Adrenal gland (tissue), 12 donors: ENCODE results near the gene DIAPH3. TPM values are rescaled to one million over a fixed set of nuclear protein-coding genes. Genes with fewer than 3 reads are reported as not detected.

Source experiments
- DNase-seq, 7 donors: peaks; one replicate each; pipeline ENCODE4 v3.0.0-alpha.2; 2019 to 2020
- H3K27ac ChIP-seq, 5 donors: fragments of 200-600 bp; sonication (generic) in 4 of 5; 1 replicate in 3 of 5; 2 replicates in 2 of 5; pipeline versions ENCODE4 v1.5.1 to v1.8.0; 2016 to 2020; ENCODE audit warnings: mild to moderate bottlenecking in 1 of 5
- H3K27me3 ChIP-seq: fragments of 200-600 bp; 2 replicates; pipeline ENCODE4 v1.8.0; 2021
- H3K36me3 ChIP-seq, 2 donors: fragments of 200-600 bp; replicated peaks in 1 of 2; 1 replicate in 1 of 2; 2 replicates in 1 of 2; pipeline versions ENCODE4 v1.5.1 to v1.8.0; 2018 to 2022
- H3K4me1 ChIP-seq, 2 donors: fragments of 200-600 bp; replicated peaks in 1 of 2; 1 replicate in 1 of 2; 2 replicates in 1 of 2; pipeline versions ENCODE4 v1.5.1 to v1.8.0; 2018 to 2021
- H3K4me3 ChIP-seq, 4 donors: fragments of 200-600 bp; sonication (generic) in 3 of 4; one replicate each; pipeline ENCODE4 v1.5.1; 2016 to 2018
- H3K9me3 ChIP-seq, 3 donors: fragments of 200-600 bp; sonication (generic) in 1 of 3; replicated peaks in 1 of 3; 1 replicate in 2 of 3; 2 replicates in 1 of 3; pipeline versions ENCODE4 v1.5.1 to v1.8.0; 2016 to 2021
- POLR2A ChIP-seq, 2 donors: fragments of 450-650 bp; IDR thresholded peaks; one replicate each; pipeline ENCODE4 v1.6.1; 2017; ENCODE audit warnings: antibody characterized with exemption in 2 of 2, mild to moderate bottlenecking in 2 of 2, moderate library complexity in 1 of 2
- WGBS, 4 donors: extraction: QIAGEN DNeasy Blood & Tissue Kit in 2 of 4; methylation state at CpG; one replicate each; pipeline versions ENCODE4 v1.1.5 to v1.1.7; 2013 to 2017; 5-methylcytosine and 5-hydroxymethylcytosine counted together
- intact Hi-C, 2 donors: fragments of 100-400 bp; cut with DNase I; formaldehyde crosslinking; loops; one replicate each; pipeline versions ENCODE4 v1.14.1 to v1.15.0; 2022 to 2023
- polyA plus RNA-seq, 3 donors: library from polyadenylated mRNA; stranded (reverse); fragments of 200-250 nt in 2 of 3; fragments of 350-450 nt in 1 of 3; fragmentation: Illumina TruSeq in 1 of 3; extraction: RNeasy Lipid Tissue Mini Kit (QIAGEN cat#74804) in 1 of 3; gene quantifications; one replicate each; pipeline ENCODE4 v1.2.3, GENCODE V29; 2013 to 2014
- total RNA-seq, 9 donors: library from RNA; depleted of rRNA in 4 of 9; stranded (reverse); fragments of >200 nt in 4 of 9; fragments of 120-200 nt in 1 of 9; fragmentation: NEBNext Ultra II Directional in 1 of 9; extraction: Animal tissue kit (Norgen Biotek cat#: 25700) in 1 of 9; gene quantifications; one replicate each; pipeline versions ENCODE4 v1.1.0 to v1.2.4, GENCODE V29; 2013 to 2023
- TF ChIP-seq, protein P1 (sequence below), 6 experiments: fragments of 450-650 bp in 4 of 6; fragments of 200-600 bp in 2 of 6; sonication (generic) in 1 of 6; IDR thresholded peaks; 1 replicate in 5 of 6; 2 replicates in 1 of 6; pipeline versions ENCODE4 v1.5.1 to v1.8.0; 2016 to 2021; ENCODE audit warnings: antibody characterized with exemption in 6 of 6, mild to moderate bottlenecking in 2 of 6, moderate library complexity in 1 of 6
- donor health status: healthy with polysubstance abuse.
- donor health status: Bipolar disorder and iron deficiency.
- donor health status: DM: yes; HTN: yes; CAD: no.
- donor health status: DM: no; HTN: no; CAD: no.
- donor health status: DM: no; HTN: no; CAD: no.
- donor health status: DM: yes; HTN: yes; CAD: no.

The DIAPH3 gene
- total and polyA plus RNA-seq, 12 donors = 0.07 to 4.2 (median 0.42) TPM; not detected in 3

DNA sequence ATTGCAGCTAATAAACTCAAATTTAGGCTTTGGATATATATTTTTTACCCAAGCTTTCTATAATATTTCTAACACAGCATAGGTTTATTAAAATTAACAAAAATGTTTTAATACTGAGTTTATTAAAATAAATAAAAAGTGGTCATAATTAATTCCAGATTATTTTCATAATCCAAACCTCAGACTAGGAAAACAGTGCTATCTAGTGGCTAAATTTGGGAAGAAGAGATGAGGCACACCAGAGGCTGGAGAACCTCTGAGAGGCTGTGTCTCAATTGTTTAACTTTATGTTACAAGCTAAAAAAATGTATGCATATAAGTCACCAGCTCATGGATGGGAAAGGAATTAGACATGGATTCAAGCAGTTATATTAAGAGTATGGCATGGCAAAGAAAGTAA, 392.5 kb downstream of the DIAPH3 start:
- Histone ChIP-seq H3K4me3 (no peak overlapping the region), H3K9me3 (no peaks in the 10 kb centered on the region), H3K36me3 (no peaks in the 10 kb centered on the region), H3K27ac (no peak overlapping the region), H3K4me1 (no peaks in the 10 kb centered on the region), H3K27me3 (no peaks in the 10 kb centered on the region)
- intact Hi-C loops = loop anchor here in 1 of 2 donors (10.0 kb wide), 2 partner anchors 86 to 376 kb away; no protein-coding TSS in a partner anchor
- DNase-seq = no peak
- TF ChIP-seq, protein P1, sequence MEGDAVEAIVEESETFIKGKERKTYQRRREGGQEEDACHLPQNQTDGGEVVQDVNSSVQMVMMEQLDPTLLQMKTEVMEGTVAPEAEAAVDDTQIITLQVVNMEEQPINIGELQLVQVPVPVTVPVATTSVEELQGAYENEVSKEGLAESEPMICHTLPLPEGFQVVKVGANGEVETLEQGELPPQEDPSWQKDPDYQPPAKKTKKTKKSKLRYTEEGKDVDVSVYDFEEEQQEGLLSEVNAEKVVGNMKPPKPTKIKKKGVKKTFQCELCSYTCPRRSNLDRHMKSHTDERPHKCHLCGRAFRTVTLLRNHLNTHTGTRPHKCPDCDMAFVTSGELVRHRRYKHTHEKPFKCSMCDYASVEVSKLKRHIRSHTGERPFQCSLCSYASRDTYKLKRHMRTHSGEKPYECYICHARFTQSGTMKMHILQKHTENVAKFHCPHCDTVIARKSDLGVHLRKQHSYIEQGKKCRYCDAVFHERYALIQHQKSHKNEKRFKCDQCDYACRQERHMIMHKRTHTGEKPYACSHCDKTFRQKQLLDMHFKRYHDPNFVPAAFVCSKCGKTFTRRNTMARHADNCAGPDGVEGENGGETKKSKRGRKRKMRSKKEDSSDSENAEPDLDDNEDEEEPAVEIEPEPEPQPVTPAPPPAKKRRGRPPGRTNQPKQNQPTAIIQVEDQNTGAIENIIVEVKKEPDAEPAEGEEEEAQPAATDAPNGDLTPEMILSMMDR (IDR thresholded peaks at IDR 0.05) = peak; percentile 30 to 61 (median 36)
- no peak for TF ChIP-seq POLR2A (IDR thresholded peaks at IDR 0.05)

DNA sequence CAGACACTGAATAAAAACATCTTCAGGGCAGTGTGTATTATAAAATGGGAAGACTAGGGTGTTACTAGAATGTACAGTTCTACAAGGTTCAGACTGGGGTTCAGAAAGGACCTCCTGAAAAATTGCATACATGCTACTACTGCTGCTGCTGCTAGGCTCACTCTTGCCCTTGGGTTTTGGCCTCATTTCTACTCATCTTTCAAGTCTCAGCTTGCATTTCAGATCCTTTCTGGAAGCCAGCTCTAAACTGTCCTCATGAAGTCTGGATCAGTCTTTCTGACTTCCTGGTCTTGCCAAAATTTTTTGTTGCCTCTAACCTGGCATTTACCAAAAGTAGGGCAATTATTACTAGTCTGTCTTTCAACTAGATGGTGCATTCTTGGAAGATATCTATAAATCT, 393.3 kb downstream of the DIAPH3 start:
- no peaks in the 10 kb centered on the region for H3K9me3 ChIP-seq
- no peaks in the 10 kb centered on the region for H3K36me3 ChIP-seq
- intact Hi-C loops = loop anchor here in 1 of 2 donors (10.0 kb wide), 2 partner anchors 86 to 376 kb away; no protein-coding TSS in a partner anchor
- no peak for TF ChIP-seq POLR2A (IDR thresholded peaks at IDR 0.05)
- TF ChIP-seq, protein P1 (IDR thresholded peaks at IDR 0.05) = no peak
- H3K27ac ChIP-seq = no peak overlapping the region
- H3K4me1 ChIP-seq = no peaks in the 10 kb centered on the region
- DNase-seq = no peak
- H3K27me3 ChIP-seq = no peaks in the 10 kb centered on the region
- H3K4me3 ChIP-seq = no peak overlapping the region

DNA sequence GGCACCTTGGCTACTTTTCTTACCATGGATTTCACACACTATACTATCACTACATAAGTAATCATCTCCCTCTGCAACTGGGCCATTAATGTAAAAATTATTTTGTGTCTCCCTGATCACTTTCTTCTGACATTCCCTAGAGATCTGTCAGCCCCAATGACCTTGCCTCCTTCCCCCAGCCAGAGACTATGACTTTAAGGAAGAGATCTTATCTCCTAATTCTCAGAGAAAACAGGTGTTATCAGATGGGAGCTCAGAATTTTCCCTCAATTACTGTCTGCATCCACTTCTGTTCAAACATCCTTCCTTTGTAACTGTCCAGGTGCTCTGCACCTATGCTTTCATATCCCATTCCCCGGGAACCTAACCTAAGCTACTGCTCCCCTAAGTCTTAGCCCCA, 397.5 kb downstream of the DIAPH3 start:
- Histone ChIP-seq H3K27ac (no peak overlapping the region), H3K36me3 (no peaks in the 10 kb centered on the region), H3K27me3 (no peaks in the 10 kb centered on the region), H3K4me1 (no peaks in the 10 kb centered on the region), H3K4me3 (no peak overlapping the region), H3K9me3 (no peaks in the 10 kb centered on the region)
- DNase-seq = no peak
- TF ChIP-seq, protein P1 (IDR thresholded peaks at IDR 0.05) = no peak
- no peak for TF ChIP-seq POLR2A (IDR thresholded peaks at IDR 0.05)
- intact Hi-C loops = no loop called here
- 93 to 100% (median 95%) methylated on average over 1 of the region's 1 CpG for WGBS, 4 donors

DNA sequence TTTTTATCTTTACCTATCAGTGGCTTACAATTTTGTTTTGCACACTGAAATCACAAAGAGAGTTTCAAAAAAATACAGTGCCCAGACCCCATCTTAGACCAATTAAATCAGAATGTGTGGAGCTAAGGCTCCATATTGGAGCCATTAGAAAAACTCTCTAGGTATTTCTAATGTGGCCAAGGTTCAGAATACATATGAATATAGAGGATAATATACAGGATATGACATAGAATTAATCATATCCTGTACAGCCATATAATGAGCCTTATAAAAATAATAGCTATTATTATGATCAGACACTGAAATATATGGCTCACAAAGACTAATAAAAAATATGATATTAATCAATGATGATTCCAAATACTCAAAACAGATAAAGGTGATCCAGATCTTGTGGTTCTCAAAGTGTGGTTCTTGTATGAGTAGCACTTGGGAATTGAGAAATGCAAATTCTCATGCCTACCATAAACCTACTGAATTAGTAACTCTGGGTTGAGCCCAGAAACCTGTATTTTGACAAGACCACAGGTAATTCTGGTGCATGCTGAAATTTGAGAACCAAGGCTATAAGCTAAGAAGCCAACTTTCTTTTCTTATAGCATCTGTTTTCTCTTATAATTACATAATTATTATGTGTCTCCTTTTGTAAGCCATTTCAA, 408.0 kb downstream of the DIAPH3 start:
- no peak for DNase-seq
- Histone ChIP-seq H3K4me1 (no peaks in the 10 kb centered on the region), H3K27ac (no peak overlapping the region), H3K4me3 (no peak overlapping the region), H3K27me3 (no peaks in the 10 kb centered on the region), H3K9me3 (no peaks in the 10 kb centered on the region), H3K36me3 (no peaks in the 10 kb centered on the region)
- TF ChIP-seq, protein P1 (IDR thresholded peaks at IDR 0.05) = no peak
- TF ChIP-seq POLR2A (IDR thresholded peaks at IDR 0.05) = no peak
- intact Hi-C loops = no loop called here
